Measurements from ENCODE around the gene TFCP2.

- TF ChIP-seq CTCF (IDR thresholded peaks at IDR 0.05; ENCODE audit: low read length) (no peak), EZH2 (IDR thresholded peaks at IDR 0.05; ENCODE audit: borderline replicate concordance, low read length) (no peak)
Measured at GRCh38 chr12:51218607-51219161, 45.7 kb upstream of the TFCP2 start.

Data from OCI-LY1 (cell line).